Activated T-cell treated with anti-CD3 and anti-CD28 coated beads, Interleukin-2, amount 50 U/mL, for 1 hour (primary cell): ENCODE results near the gene POTEF.
"Not testable (repeated sequence)": the region's sequence is repeated elsewhere in the genome, so short reads cannot be mapped to it uniquely, and the experiment has no call there.

Source experiments
- DNase-seq: peaks from one replicate; pipeline ENCODE4 v3.0.0-alpha.2; 2020

Gene POTEF

DNA sequence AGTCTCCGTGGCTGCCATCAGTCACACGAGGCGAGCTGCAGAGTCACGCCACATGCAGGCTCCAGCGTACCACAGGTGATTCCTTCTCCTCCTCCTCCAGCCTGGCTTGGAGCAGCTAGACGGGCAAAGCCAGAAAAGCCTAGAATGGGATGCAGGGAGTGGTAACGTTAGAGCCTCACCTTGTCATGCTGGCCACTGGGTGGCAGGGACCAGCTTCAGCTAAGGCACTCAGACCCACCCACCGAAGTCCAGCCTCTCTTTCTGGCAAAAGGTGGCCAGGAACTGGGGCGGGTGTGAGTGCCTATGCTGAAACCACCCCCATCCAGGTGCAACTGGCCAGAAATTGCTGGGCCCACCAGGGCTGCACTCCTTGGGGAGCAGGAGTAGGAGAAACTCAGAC lies 1.3 kb downstream of the POTEF start:
- DNase-seq = not testable (repeated sequence)

DNA sequence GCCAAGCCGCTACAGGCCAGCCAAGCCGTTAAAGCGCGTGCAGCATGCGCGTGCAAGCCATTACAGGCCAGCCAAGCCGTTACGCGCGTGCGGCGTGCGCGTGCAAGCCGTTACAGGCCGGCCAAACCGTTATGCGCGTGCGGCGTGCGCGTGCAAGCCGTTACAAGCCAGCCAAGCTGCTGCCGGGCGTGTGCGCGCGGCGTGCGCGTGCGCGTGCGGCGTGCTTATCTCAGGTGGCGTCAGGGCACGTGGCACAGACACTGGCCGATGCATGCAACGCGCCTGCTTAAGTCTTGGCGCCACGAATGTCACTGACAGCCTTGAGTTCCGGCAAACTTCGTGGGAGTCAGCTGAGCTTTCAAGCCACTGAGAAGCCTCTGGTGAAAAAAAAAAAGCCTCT lies 8.1 kb downstream of the POTEF start:
- not testable (repeated sequence) for DNase-seq

- not testable (repeated sequence) for DNase-seq
These were observed 26.2 kb downstream of the POTEF start for GRCh38 chr2:130102597-130103363.

DNA sequence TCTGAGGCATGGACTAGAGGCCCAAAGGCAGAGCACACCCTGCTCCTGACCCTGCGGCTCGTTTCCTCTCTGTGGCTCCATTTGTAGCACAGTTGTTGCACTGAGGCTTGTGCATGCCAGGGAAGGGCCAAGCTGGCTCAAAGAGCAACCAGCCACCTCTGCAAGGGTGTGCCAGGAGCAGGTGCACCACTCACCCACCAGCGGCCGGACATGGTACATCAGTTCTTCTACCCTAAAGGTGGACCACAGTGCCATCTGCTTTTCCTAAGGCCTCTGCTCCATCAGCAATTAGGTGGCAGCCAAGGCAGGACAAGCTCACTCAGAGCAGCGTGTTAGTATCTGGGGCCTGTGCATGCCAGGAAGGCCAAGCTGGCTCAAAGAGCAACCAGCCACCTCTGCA lies 66.4 kb downstream of the POTEF start:
- DNase-seq = not testable (repeated sequence)

DNA sequence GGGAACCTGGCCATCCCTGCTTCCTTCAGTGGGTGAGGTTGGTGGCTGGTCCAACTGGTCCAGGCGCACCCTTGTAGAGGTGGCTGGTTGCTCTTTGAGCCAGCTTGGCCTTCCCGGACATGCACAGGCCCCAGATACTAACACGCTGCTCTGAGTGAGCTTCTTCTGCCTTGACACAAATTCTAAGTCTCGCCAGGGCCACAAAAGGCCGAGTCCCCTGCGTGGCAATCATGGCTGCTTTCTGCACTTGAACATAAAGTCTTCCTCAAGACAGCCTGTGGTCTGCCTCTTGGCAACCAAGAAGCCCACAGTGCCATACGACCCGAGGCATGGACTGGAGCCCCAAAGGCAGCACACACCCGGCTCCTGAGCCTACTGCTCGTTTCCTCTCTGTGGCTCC lies 69.0 kb downstream of the POTEF start:
- not testable (repeated sequence) for DNase-seq

GRCh38 chr2:130056336-130056735 lies 72.7 kb downstream of the POTEF start:
- not testable (repeated sequence) for DNase-seq

GRCh38 chr2:130053217-130053911 lies 75.7 kb downstream of the POTEF start:
- not testable (repeated sequence) for DNase-seq

DNA sequence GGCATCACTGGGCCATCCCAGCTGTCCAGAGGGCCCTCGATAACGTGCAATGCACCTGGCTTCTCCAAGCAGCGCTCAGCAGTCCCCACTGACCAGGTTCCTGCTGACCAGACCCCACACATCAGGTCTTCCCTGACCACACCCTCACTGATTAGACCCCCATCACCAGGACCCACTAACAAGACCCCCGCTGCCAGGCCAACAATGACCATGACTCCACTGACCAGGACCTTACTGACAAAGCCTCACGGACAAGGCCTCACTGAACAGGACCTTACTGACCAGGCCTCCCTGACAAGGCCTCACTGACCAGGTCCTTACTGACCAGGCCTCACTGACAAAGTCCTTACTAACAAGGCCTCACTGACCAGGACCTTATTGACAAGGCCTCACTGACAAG lies 76.6 kb downstream of the POTEF start:
- DNase-seq = not testable (repeated sequence)

GRCh38 chr2:130048422-130048821 lies 80.6 kb downstream of the POTEF start:
- not testable (repeated sequence) for DNase-seq

GRCh38 chr2:130038265-130038603 lies 90.8 kb downstream of the POTEF start:
- DNase-seq = not testable (repeated sequence)

DNA sequence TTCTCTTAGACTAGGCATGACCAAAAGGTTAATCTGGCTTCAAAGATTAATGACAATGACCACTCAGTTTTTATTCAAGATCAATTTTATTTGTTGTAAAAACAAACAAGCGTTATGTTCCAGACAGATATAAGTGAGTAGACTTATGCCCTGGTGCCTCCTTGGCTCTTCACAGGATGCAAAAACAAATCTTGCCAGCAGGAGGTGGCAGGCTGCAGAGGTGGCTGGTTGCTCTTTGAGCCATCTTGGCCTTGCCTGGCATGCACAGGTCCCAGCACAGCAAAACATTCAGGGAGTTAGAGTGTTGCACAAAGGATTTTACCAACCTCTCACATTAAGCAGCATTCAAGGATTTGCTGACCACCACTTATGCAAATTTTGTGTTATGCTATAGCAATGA lies 103.1 kb downstream of the POTEF start:
- not testable (repeated sequence) for DNase-seq
